DOHH2 (cell line): ENCODE measurements around the gene CALHM3.

ENCODE experiments used
- EZH2phosphoT487 ChIP-seq: fragments of 200-600 bp; sonication (generic); IDR thresholded peaks from 2 replicates; pipeline ENCODE4 v1.6.1; 2017; ENCODE audit warnings: borderline replicate concordance, mild to moderate bottlenecking, antibody characterized with exemption, low read length, moderate library complexity, mixed read lengths
- TF ChIP-seq, protein P1 (sequence below): fragments of 200-600 bp; sonication (generic); IDR thresholded peaks from one replicate; pipeline ENCODE4 v1.5.1; 2014; ENCODE audit warnings: antibody characterized with exemption, mild to moderate bottlenecking, low read depth, low read length; ENCODE audit not compliant: poor library complexity, severe bottlenecking

DNA sequence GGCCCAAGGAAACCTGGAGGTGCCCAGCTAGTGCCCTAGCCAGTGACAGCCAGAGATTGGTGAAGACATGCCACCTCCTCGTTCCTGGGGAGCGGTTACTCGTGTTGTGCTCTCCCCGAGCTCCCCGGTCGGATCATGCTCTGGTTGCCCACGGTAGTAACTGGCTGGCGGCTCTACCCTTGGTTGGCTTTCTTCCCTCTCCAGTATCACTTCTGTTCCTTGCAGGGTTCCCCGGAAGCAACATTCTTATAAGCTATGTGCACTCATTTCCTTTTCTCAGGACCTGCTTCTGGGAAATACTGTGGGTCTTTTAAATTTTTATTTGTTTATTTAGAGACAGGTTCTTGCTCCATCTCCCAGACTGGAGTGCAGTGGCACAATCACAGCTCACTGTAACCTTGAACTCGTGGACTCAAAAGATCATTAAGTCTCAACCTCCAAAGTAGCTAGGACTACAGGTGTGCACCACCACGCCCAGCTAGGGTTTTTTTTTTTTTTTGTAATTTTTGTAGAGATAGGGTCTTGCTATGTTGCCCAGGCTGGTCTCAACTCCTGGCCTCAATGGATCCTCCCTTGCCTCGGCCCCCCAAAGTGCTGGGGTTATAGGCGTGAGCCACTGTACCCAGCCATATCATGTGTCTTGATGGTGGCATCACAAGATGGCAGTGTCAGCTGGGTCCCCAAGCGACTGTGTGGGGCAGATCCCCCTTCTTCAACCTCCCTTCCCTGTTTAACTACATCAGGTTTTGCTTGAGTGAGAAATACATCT, 13.4 kb downstream of the CALHM3 start:
- TF ChIP-seq, protein P1, sequence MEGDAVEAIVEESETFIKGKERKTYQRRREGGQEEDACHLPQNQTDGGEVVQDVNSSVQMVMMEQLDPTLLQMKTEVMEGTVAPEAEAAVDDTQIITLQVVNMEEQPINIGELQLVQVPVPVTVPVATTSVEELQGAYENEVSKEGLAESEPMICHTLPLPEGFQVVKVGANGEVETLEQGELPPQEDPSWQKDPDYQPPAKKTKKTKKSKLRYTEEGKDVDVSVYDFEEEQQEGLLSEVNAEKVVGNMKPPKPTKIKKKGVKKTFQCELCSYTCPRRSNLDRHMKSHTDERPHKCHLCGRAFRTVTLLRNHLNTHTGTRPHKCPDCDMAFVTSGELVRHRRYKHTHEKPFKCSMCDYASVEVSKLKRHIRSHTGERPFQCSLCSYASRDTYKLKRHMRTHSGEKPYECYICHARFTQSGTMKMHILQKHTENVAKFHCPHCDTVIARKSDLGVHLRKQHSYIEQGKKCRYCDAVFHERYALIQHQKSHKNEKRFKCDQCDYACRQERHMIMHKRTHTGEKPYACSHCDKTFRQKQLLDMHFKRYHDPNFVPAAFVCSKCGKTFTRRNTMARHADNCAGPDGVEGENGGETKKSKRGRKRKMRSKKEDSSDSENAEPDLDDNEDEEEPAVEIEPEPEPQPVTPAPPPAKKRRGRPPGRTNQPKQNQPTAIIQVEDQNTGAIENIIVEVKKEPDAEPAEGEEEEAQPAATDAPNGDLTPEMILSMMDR: no peak
- no peak for TF ChIP-seq EZH2phosphoT487
